Measurements from ENCODE around the gene PRKCD. TPM values are rescaled to one million over a fixed set of nuclear protein-coding genes. Genes with fewer than 3 reads are reported as not detected.

Gene PRKCD
- total and polyA plus RNA-seq, 9 of the 15 experiments (the other 6 are each of a cell fraction or from before 2014, with no cell fraction given): 2.5 to 19.5 (median 6.1) TPM

GRCh38 chr3:53236112-53236841, 75.3 kb downstream of the PRKCD start (continued):
- TF ChIP-seq, protein P1, sequence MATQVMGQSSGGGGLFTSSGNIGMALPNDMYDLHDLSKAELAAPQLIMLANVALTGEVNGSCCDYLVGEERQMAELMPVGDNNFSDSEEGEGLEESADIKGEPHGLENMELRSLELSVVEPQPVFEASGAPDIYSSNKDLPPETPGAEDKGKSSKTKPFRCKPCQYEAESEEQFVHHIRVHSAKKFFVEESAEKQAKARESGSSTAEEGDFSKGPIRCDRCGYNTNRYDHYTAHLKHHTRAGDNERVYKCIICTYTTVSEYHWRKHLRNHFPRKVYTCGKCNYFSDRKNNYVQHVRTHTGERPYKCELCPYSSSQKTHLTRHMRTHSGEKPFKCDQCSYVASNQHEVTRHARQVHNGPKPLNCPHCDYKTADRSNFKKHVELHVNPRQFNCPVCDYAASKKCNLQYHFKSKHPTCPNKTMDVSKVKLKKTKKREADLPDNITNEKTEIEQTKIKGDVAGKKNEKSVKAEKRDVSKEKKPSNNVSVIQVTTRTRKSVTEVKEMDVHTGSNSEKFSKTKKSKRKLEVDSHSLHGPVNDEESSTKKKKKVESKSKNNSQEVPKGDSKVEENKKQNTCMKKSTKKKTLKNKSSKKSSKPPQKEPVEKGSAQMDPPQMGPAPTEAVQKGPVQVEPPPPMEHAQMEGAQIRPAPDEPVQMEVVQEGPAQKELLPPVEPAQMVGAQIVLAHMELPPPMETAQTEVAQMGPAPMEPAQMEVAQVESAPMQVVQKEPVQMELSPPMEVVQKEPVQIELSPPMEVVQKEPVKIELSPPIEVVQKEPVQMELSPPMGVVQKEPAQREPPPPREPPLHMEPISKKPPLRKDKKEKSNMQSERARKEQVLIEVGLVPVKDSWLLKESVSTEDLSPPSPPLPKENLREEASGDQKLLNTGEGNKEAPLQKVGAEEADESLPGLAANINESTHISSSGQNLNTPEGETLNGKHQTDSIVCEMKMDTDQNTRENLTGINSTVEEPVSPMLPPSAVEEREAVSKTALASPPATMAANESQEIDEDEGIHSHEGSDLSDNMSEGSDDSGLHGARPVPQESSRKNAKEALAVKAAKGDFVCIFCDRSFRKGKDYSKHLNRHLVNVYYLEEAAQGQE (IDR thresholded peaks at IDR 0.05; ENCODE audit: borderline replicate concordance): no peak
- TF ChIP-seq, protein P1 (CRISPR knock-in tag; IDR thresholded peaks at IDR 0.05; ENCODE audit: low read depth): 0 out of 2 replicates have a peak, but pooled peaks have one; percentile 24
- TF ChIP-seq JUND (IDR thresholded peaks at IDR 0.05; ENCODE audit: borderline replicate concordance, low read depth, low read length): peak; percentile 36; the same call in 1 of the 2 replicates
- TF ChIP-seq JUND (tag; IDR thresholded peaks at IDR 0.05; ENCODE audit: borderline replicate concordance, low read depth, low read length): peak; percentile 62; the same call in 2 of the 3 replicates
- 0 out of 4 replicates have a peak, but pooled peaks of 1 of the 2 experiments have one; percentile 18 for TF ChIP-seq HDAC1 (IDR thresholded peaks at IDR 0.05)
- no peak for TF ChIP-seq EZH2 (IDR thresholded peaks at IDR 0.05; ENCODE audit: borderline replicate concordance, low read depth, low read length)
- TF ChIP-seq RAD21 (CRISPR knock-in tag; conservative IDR thresholded peaks at IDR 0.05 in 1 of 2, IDR thresholded peaks at IDR 0.05 in 1 of 2): no peak
- no peak for TF ChIP-seq PYGO2 (tag; IDR thresholded peaks at IDR 0.05)
- TF ChIP-seq CREBBP (IDR thresholded peaks at IDR 0.05; ENCODE audit: low read depth, low read length): no peak
- TF ChIP-seq MIER1 (IDR thresholded peaks at IDR 0.05; ENCODE audit: low read depth): no peak
- TF ChIP-seq, protein P2, sequence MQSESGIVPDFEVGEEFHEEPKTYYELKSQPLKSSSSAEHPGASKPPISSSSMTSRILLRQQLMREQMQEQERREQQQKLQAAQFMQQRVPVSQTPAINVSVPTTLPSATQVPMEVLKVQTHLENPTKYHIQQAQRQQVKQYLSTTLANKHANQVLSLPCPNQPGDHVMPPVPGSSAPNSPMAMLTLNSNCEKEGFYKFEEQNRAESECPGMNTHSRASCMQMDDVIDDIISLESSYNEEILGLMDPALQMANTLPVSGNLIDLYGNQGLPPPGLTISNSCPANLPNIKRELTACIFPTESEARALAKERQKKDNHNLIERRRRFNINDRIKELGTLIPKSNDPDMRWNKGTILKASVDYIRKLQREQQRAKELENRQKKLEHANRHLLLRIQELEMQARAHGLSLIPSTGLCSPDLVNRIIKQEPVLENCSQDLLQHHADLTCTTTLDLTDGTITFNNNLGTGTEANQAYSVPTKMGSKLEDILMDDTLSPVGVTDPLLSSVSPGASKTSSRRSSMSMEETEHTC (IDR thresholded peaks at IDR 0.05): no peak
- no peak for TF ChIP-seq HBP1 (CRISPR knock-in tag; IDR thresholded peaks at IDR 0.05)
